A673 (cell line): ENCODE results near the gene MGMT.

ENCODE experiments used
- CTCF ChIP-seq: fragments of 300-800, 200-600 bp; sonication (generic); conservative IDR thresholded peaks from 2 replicates; pipeline ENCODE4 v1.5.1; 2017; ENCODE audit warnings: low read depth, mild to moderate bottlenecking, antibody characterized with exemption, low read length, moderate library complexity, mixed read lengths
- EZH2 ChIP-seq: fragments of 200-600 bp; sonication (generic); IDR thresholded peaks from 2 replicates; pipeline ENCODE4 v1.6.1; 2017; ENCODE audit warnings: borderline replicate concordance, low read depth, mild to moderate bottlenecking, mixed read lengths, antibody characterized with exemption, low read length; ENCODE audit not compliant: poor library complexity, severe bottlenecking

DNA sequence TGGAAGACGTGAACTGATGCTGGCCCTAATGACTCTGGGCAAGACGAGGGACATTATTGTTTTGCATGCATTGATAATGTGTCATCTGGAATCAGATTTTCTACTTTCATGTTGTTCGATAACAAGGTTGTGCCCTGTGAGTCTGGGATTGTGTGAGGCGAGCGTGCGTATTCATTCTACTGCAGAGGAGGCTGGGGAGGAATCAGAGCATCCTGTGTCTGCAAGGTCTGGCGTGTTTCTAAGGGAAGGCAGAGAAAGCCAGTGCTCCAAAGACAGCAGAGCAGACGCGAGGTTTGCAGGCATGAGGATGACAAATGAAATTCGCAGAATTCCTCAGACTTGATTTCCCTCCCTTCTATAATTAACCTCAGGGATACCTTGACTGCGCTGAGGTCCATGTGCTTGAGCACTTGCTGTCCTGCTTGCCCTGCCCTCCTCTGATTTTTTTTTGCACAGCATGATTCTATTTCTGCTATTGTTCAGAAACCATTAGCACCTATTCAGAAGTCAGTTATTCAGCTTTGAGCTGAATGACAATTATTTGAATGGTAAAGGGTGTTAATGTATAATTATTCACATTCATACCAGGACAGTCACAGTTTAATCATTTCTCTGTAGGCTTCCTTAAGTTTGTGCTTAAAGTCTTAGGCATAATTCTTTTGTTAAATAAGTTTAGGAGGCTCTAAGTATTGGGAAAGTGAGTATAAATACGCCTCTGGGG, 263.4 kb downstream of the MGMT start:
- no peak for TF ChIP-seq CTCF
- TF ChIP-seq EZH2: no peak
